OCI-LY1 (cell line): ENCODE results near the gene KRT78.

Source experiments
- H2AFZ ChIP-seq: fragments of 200-600 bp; sonication (generic), shearing (Covaris generic); 2 replicates; pipeline ENCODE4 v1.6.0; 2014; ENCODE audit warnings: antibody characterized with exemption, mild to moderate bottlenecking, low read length
- H3F3A ChIP-seq: fragments of 200-600 bp; sonication (generic), shearing (Covaris generic); 2 replicates; pipeline ENCODE4 v1.6.0; 2014; ENCODE audit warnings: mild to moderate bottlenecking, antibody characterized with exemption, low read length, moderate library complexity; ENCODE audit not compliant: insufficient read depth
- H3K27ac ChIP-seq: fragments of 200-600 bp; sonication (generic); 2 replicates; pipeline ENCODE4 v1.5.1; 2014; ENCODE audit warnings: low read length, mixed run types, mild to moderate bottlenecking, low read depth; ENCODE audit not compliant: poor library complexity, severe bottlenecking
- H3K27me3 ChIP-seq: fragments of 200-600 bp; sonication (generic); 2 replicates; pipeline ENCODE4 v1.6.0; 2014; ENCODE audit warnings: antibody characterized with exemption, mild to moderate bottlenecking, low read length, moderate library complexity; ENCODE audit not compliant: insufficient read depth
- H3K36me3 ChIP-seq: fragments of 200-600 bp; sonication (generic); 2 replicates; pipeline ENCODE4 v1.6.1; 2014; ENCODE audit warnings: mild to moderate bottlenecking, antibody characterized with exemption, low read length, moderate library complexity, mixed read lengths; ENCODE audit not compliant: insufficient read depth
- H3K4me1 ChIP-seq: fragments of 200-600 bp; sonication (generic); 2 replicates; pipeline ENCODE4 v1.5.1; 2014; ENCODE audit warnings: mild to moderate bottlenecking, low read length, moderate library complexity; ENCODE audit not compliant: insufficient read depth, severe bottlenecking
- H3K4me2 ChIP-seq: fragments of 200-600 bp; sonication (generic), shearing (Covaris generic); 2 replicates; pipeline ENCODE4 v1.6.1; 2014; ENCODE audit warnings: low read length
- H3K4me3 ChIP-seq: fragments of 200-600 bp; sonication (generic); 2 replicates; pipeline ENCODE4 v1.5.1; 2014; ENCODE audit warnings: low read length, low read depth, mild to moderate bottlenecking, mixed read lengths; ENCODE audit not compliant: poor library complexity, severe bottlenecking
- H3K79me2 ChIP-seq: fragments of 200-600 bp; shearing (Covaris generic); 2 replicates; pipeline ENCODE4 v1.6.1; 2016; ENCODE audit warnings: mixed run types, low read length, mixed read lengths; ENCODE audit not compliant: insufficient read depth
- H3K9ac ChIP-seq: fragments of 200-600 bp; sonication (generic), shearing (Covaris generic); 2 replicates; pipeline ENCODE4 v1.6.1; 2014; ENCODE audit warnings: mild to moderate bottlenecking, low read length, mixed read lengths
- H3K9me2 ChIP-seq: fragments of 200-600 bp; sonication (generic), shearing (Covaris generic); 2 replicates; pipeline ENCODE4 v1.6.1; 2014; ENCODE audit warnings: low read depth, mild to moderate bottlenecking, low read length, mixed read lengths
- H3K9me3 ChIP-seq: fragments of 200-600 bp; shearing (Covaris generic); 2 replicates; pipeline ENCODE4 v1.6.1; 2014; ENCODE audit warnings: low read length, mixed read lengths
- H4K20me1 ChIP-seq: fragments of 200-600 bp; sonication (generic), shearing (Covaris generic); 2 replicates; pipeline ENCODE4 v1.6.0; 2016; ENCODE audit warnings: mild to moderate bottlenecking, low read length; ENCODE audit not compliant: insufficient read depth
- EZH2 ChIP-seq: fragments of 200-600 bp; sonication (generic), shearing (Covaris generic); IDR thresholded peaks from 2 replicates; pipeline ENCODE4 v1.8.0; 2017; ENCODE audit warnings: borderline replicate concordance, mixed run types, mild to moderate bottlenecking, antibody characterized with exemption, low read length, moderate library complexity, mixed read lengths
- TF ChIP-seq, protein P1 (sequence below): fragments of 200-600 bp; sonication (generic), shearing (Covaris generic); IDR thresholded peaks from 2 replicates; pipeline ENCODE4 v1.5.1; 2017; ENCODE audit warnings: mild to moderate bottlenecking, antibody characterized with exemption, low read length, moderate library complexity, mixed read lengths

KRT78 gene

DNA sequence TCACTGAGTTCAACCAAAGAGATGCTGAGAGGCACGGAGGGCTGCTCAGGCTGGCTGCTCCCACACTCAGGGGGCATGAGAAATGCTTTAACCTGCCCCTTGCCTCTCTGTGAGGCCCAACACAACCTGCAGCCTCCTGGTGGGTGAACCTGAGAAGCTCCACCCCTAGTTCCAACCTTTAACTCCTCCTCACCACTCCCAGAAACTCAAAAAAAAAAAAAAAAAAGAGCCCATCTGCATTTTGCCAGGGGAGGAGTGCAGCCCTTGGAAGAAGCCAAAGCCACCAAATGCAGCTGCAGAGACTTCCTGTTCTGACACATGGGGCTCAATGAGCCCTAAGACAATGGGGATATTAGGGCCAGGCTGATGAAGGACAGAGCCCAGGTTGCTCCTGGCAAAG lies 43.8 kb downstream of the KRT78 start:
- no peak overlapping the region for H2AFZ ChIP-seq
- no peaks in the 10 kb centered on the region for H3F3A ChIP-seq
- no peaks in the 10 kb centered on the region for H3K4me1 ChIP-seq
- H4K20me1 ChIP-seq: no peaks in the 10 kb centered on the region
- no peak for TF ChIP-seq EZH2
- TF ChIP-seq, protein P1, sequence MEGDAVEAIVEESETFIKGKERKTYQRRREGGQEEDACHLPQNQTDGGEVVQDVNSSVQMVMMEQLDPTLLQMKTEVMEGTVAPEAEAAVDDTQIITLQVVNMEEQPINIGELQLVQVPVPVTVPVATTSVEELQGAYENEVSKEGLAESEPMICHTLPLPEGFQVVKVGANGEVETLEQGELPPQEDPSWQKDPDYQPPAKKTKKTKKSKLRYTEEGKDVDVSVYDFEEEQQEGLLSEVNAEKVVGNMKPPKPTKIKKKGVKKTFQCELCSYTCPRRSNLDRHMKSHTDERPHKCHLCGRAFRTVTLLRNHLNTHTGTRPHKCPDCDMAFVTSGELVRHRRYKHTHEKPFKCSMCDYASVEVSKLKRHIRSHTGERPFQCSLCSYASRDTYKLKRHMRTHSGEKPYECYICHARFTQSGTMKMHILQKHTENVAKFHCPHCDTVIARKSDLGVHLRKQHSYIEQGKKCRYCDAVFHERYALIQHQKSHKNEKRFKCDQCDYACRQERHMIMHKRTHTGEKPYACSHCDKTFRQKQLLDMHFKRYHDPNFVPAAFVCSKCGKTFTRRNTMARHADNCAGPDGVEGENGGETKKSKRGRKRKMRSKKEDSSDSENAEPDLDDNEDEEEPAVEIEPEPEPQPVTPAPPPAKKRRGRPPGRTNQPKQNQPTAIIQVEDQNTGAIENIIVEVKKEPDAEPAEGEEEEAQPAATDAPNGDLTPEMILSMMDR: no peak
- H3K27me3 ChIP-seq: peaks cover 3% of the 10 kb centered on the region; the same call in 1 of the 2 replicates
- H3K9me3 ChIP-seq: no peaks in the 10 kb centered on the region
- no peak overlapping the region for H3K4me3 ChIP-seq
- no peak overlapping the region for H3K27ac ChIP-seq
- H3K79me2 ChIP-seq: no peaks in the 10 kb centered on the region
- no peak overlapping the region for H3K4me2 ChIP-seq
- H3K9ac ChIP-seq: no peak overlapping the region
- H3K36me3 ChIP-seq: no peaks in the 10 kb centered on the region
- no peaks in the 10 kb centered on the region for H3K9me2 ChIP-seq

DNA sequence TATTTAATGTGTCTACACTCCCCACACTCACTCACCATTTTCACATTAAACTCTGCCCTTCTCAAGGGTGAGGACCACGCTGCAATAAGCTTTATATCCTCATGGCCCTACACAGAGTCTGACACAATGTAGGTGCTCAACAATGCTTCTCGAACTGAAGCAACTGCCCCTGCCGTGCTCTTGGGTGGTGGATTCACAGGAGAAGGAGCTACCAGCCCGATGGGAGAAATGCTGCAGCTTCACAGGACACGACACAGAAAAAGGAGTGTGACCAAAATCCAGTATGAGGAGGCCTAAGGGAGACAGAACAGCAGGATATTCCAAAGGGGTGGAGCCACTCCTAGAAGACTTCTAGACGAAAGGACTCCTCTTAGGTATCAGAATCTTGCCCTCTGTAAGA lies 46.4 kb downstream of the KRT78 start:
- no peaks in the 10 kb centered on the region for H3K4me1 ChIP-seq
- H3K4me2 ChIP-seq: no peak overlapping the region
- TF ChIP-seq EZH2: no peak
- TF ChIP-seq, protein P1: no peak

DNA sequence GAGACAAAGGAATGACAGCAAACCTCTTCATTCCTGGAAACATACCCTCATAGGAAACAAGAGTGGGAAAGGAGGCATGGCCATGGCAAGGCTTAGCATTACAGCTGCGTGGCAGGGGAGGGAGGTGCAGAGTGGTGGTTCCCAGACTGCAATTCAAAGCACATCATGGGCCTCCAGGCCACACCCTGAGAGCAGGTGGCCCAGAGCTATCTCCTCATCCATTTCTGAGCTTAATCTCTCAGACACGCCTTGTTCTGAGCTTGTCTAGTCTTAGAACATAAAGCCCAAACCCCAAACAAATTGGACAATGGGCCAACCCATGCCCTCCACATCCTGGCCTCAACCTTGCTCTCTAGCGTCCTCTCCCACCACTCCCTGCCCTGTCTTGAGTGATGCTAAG lies 47.0 kb downstream of the KRT78 start:
- H3K9ac ChIP-seq: no peak overlapping the region
- H3K27ac ChIP-seq: no peak overlapping the region
- no peak overlapping the region for H3K4me2 ChIP-seq

More for the DNA sequence above, 46.4 kb downstream of the KRT78 start:
- Histone ChIP-seq H2AFZ (no peak overlapping the region), H3F3A (no peaks in the 10 kb centered on the region), H3K79me2 (no peaks in the 10 kb centered on the region), H3K4me3 (no peak overlapping the region), H4K20me1 (no peaks in the 10 kb centered on the region), H3K9me3 (no peaks in the 10 kb centered on the region), H3K9ac (no peak overlapping the region), H3K9me2 (no peaks in the 10 kb centered on the region), H3K36me3 (no peaks in the 10 kb centered on the region), H3K27me3 (peaks cover 5% of the 10 kb centered on the region; the same call in 1 of the 2 replicates), H3K27ac (no peak overlapping the region)

More for the DNA sequence above, 47.0 kb downstream of the KRT78 start:
- Histone ChIP-seq H3K27me3 (peaks cover 5% of the 10 kb centered on the region; the same call in 1 of the 2 replicates), H3K4me1 (no peaks in the 10 kb centered on the region), H3F3A (no peaks in the 10 kb centered on the region), H3K9me3 (no peaks in the 10 kb centered on the region), H3K79me2 (no peaks in the 10 kb centered on the region), H3K9me2 (no peaks in the 10 kb centered on the region), H3K4me3 (no peak overlapping the region), H4K20me1 (no peaks in the 10 kb centered on the region), H3K36me3 (no peaks in the 10 kb centered on the region), H2AFZ (no peak overlapping the region)
- TF ChIP-seq, protein P1: no peak
- TF ChIP-seq EZH2: no peak
